Retinal pigment epithelial cell (primary cell): ENCODE data around the gene SMG5.

Experiments
- DNase-seq: peaks from one replicate; pipeline ENCODE4 v3.0.0-alpha.2; 2010; ENCODE audit warnings: low read depth
- H3K4me3 ChIP-seq: 2 replicates; pipeline ENCODE4 v1.5.1; 2011; ENCODE audit warnings: mild to moderate bottlenecking, low read length, control low read depth, moderate library complexity
- CTCF ChIP-seq: conservative IDR thresholded peaks from 2 replicates; pipeline ENCODE4 v1.5.1; 2011; ENCODE audit warnings: low read depth, low read length, control low read depth, inconsistent platforms

SMG5 gene

GRCh38 chr1:156238248-156238647, 44.4 kb downstream of the SMG5 start:
- no peak overlapping the region for H3K4me3 ChIP-seq
- TF ChIP-seq CTCF: no peak
- no peak for DNase-seq

GRCh38 chr1:156236164-156236563, 46.5 kb downstream of the SMG5 start:
- no peak for TF ChIP-seq CTCF
- no peak for DNase-seq
- no peak overlapping the region for H3K4me3 ChIP-seq

GRCh38 chr1:156233426-156234127, 49.0 kb downstream of the SMG5 start:
- no peak for DNase-seq
- TF ChIP-seq CTCF: no peak
- H3K4me3 ChIP-seq: no peak overlapping the region

- no peak overlapping the region for H3K4me3 ChIP-seq
- no peak for TF ChIP-seq CTCF
- DNase-seq: no peak
These were observed 50.3 kb downstream of the SMG5 start for GRCh38 chr1:156232201-156232894.

- TF ChIP-seq CTCF: no peak
- DNase-seq: no peak
- H3K4me3 ChIP-seq: no peak overlapping the region
These were observed 52.2 kb downstream of the SMG5 start for GRCh38 chr1:156230473-156230837.

- no peak for TF ChIP-seq CTCF
These were observed 52.7 kb downstream of the SMG5 start for GRCh38 chr1:156229809-156230472.

More at GRCh38 chr1:156229809-156230472, 52.7 kb downstream of the SMG5 start:
- no peak overlapping the region for H3K4me3 ChIP-seq
- DNase-seq: no peak
